ENCODE results near the gene MKKS.

Gene MKKS

GRCh38 chr20:10415013-10415650, 18.9 kb downstream of the MKKS start:
- Histone ChIP-seq H3K27ac (no peak overlapping the region), H3K4me3 (ENCODE audit: low read depth in 1 of 2, low read length in 1 of 2) (no peak overlapping the region), H3K9me3 (no peaks in the 10 kb centered on the region), H3K27me3 (no peaks in the 10 kb centered on the region), H3K36me3 (peaks cover 48% of the 10 kb centered on the region), H3K4me1 (ENCODE audit: control insufficient read depth in 1 of 2, insufficient read depth in 1 of 2, low read depth in 1 of 2, low read length in 1 of 2) (peaks cover 9 to 10% of the 10 kb centered on the region in 2 experiments)
- TF ChIP-seq, protein P1, sequence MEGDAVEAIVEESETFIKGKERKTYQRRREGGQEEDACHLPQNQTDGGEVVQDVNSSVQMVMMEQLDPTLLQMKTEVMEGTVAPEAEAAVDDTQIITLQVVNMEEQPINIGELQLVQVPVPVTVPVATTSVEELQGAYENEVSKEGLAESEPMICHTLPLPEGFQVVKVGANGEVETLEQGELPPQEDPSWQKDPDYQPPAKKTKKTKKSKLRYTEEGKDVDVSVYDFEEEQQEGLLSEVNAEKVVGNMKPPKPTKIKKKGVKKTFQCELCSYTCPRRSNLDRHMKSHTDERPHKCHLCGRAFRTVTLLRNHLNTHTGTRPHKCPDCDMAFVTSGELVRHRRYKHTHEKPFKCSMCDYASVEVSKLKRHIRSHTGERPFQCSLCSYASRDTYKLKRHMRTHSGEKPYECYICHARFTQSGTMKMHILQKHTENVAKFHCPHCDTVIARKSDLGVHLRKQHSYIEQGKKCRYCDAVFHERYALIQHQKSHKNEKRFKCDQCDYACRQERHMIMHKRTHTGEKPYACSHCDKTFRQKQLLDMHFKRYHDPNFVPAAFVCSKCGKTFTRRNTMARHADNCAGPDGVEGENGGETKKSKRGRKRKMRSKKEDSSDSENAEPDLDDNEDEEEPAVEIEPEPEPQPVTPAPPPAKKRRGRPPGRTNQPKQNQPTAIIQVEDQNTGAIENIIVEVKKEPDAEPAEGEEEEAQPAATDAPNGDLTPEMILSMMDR (IDR thresholded peaks at IDR 0.05) = no peak

DNA sequence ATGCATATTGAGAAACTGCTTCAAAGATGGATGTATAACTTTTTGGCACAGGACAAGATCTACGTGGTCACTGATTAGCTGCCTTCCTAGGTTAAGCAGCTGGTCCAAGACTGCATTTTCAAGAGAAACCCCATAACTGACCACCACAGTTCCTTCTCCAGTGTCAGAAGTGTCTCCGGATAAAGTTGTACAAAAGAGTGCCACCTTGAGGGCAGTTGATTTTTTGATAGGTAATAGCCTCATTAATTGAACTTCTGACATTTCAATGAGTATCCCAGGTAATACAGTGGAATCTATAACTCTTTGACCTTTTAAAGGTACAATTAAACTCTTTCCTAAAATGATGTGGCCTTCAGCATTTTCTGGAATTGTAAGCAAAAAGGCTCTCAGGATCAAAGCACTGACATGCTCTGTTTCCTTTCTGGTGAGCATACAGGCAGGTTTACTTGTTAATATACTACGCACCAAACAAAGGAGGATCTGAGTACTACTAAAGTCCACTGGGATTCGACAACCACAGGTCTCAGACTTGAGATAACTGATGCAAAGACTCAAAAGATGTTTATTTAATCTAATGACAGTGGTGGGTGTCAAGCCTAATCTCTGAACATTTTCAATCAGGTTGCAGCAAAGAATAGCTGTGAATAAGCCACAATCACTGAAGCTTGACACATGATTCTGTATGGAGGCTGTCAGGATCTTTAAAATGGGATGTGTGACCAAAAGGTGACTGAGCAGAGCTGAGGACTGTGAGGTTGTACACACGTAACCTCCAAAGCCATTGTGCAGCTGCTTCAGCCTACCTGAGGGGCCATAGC, 21.2 kb downstream of the MKKS start:
- no peak overlapping the region for H3K4me3 ChIP-seq (ENCODE audit: low read depth in 1 of 2, low read length in 1 of 2)
- peaks cover 39% of the 10 kb centered on the region for H3K36me3 ChIP-seq
- H3K27me3 ChIP-seq = no peaks in the 10 kb centered on the region
- H3K9me3 ChIP-seq = no peaks in the 10 kb centered on the region
- H3K4me1 ChIP-seq (ENCODE audit: control insufficient read depth in 1 of 2, insufficient read depth in 1 of 2, low read depth in 1 of 2, low read length in 1 of 2) = peaks cover 6 to 7% of the 10 kb centered on the region in 2 experiments
- TF ChIP-seq, protein P1 (IDR thresholded peaks at IDR 0.05) = no peak
- no peak overlapping the region for H3K27ac ChIP-seq

DNA sequence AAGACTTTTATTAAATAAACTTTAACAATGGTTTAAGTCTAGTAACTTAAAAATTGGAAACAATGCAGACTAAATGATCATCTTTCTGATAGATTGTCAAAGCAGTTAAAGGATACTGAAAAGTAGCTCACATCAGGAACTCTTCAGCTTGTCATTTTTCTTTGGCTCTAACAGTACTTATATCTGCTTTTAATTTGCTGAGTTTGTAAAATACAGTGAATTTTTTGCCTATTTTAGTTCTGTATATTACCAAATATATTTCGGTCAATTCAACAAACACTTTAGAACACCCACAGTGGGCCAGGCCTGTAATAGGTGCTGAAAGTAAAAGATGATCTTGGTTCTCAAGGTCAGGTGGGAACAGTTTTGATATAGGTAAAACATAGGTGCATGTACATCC, 22.3 kb downstream of the MKKS start:
- H3K9me3 ChIP-seq = no peaks in the 10 kb centered on the region
- H3K4me1 ChIP-seq (ENCODE audit: control insufficient read depth in 1 of 2, insufficient read depth in 1 of 2, low read depth in 1 of 2, low read length in 1 of 2) = no peaks in the 10 kb centered on the region
- no peak overlapping the region for H3K27ac ChIP-seq
- no peak overlapping the region for H3K4me3 ChIP-seq (ENCODE audit: low read depth in 1 of 2, low read length in 1 of 2)
- H3K27me3 ChIP-seq = no peaks in the 10 kb centered on the region
- TF ChIP-seq, protein P1 (IDR thresholded peaks at IDR 0.05) = no peak
- H3K36me3 ChIP-seq = peaks cover 49% of the 10 kb centered on the region

DNA sequence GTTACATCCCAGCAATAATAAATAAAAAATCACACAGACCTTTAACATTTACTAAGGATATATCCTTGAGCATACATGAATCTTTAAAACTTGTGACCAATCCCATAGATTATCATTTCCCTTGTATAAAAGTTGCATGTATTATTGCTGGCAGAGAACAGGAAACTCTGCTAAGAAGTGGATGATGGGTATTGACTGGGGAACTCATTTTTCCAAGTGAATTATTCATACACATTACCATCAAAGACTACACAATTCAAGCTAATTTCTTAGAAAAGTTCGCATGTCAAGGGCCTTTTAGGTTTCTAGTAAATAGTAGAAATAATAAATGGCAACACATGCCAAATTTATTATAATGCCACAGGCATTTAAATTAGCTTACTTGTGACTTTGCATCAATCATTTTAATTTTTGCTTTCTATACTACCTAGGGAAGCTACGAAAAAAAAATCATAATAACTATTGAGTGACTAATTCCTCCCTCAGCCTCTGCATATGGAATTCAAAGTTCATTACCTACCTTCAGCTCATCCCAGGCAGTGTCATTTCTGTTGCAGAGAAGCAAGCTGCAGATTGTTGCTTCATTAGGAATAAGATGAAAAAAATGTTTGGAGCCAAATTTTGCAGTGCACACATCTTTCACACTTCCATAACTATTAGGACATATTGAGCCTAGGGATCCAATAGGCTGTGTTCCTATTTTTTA, 25.8 kb downstream of the MKKS start:
- TF ChIP-seq, protein P1 (IDR thresholded peaks at IDR 0.05) = no peak
- Histone ChIP-seq H3K4me1 (ENCODE audit: control insufficient read depth in 1 of 2, insufficient read depth in 1 of 2, low read depth in 1 of 2, low read length in 1 of 2) (no peaks in the 10 kb centered on the region), H3K9me3 (no peaks in the 10 kb centered on the region), H3K27ac (no peak overlapping the region), H3K27me3 (no peaks in the 10 kb centered on the region), H3K36me3 (peaks cover 49% of the 10 kb centered on the region), H3K4me3 (ENCODE audit: low read depth in 1 of 2, low read length in 1 of 2) (no peak overlapping the region)

- Histone ChIP-seq H3K27ac (no peak overlapping the region), H3K36me3 (peaks cover 32% of the 10 kb centered on the region), H3K27me3 (no peaks in the 10 kb centered on the region), H3K4me3 (ENCODE audit: low read depth in 1 of 2, low read length in 1 of 2) (no peak overlapping the region), H3K9me3 (no peaks in the 10 kb centered on the region), H3K4me1 (ENCODE audit: control insufficient read depth in 1 of 2, insufficient read depth in 1 of 2, low read depth in 1 of 2, low read length in 1 of 2) (no peaks in the 10 kb centered on the region)
- TF ChIP-seq, protein P1 (IDR thresholded peaks at IDR 0.05) = no peak
These were observed 29.0 kb downstream of the MKKS start for GRCh38 chr20:10404959-10405530.
